ENCODE measurements around the gene RNGTT. TPM values are rescaled to one million over a fixed set of nuclear protein-coding genes. Genes with fewer than 3 reads are reported as not detected.

The RNGTT gene
- total RNA-seq, 3 donors from 2014 or later, result 8.4 to 11.6 (median 9.4) TPM

DNA sequence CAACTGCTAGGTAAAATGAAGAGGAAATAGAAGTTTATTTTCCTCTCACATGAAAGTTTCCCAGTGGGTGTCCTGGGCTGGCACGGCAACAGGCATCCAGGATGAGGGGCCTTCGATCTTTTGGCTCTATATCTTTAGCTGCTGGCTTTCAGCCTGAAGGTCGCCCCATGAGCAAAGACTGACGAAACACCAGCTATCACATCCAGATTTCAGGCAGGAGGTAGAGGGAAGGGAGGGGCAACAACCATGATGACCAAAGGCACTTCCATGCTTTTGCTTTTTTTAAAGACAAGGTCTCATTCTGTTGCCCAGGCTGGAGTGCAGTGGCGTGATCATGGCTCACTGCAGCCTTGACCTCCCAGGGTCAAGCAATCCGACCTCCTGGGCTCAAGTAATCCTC is 387.9 kb downstream of the RNGTT start:
- TF ChIP-seq, protein P1, sequence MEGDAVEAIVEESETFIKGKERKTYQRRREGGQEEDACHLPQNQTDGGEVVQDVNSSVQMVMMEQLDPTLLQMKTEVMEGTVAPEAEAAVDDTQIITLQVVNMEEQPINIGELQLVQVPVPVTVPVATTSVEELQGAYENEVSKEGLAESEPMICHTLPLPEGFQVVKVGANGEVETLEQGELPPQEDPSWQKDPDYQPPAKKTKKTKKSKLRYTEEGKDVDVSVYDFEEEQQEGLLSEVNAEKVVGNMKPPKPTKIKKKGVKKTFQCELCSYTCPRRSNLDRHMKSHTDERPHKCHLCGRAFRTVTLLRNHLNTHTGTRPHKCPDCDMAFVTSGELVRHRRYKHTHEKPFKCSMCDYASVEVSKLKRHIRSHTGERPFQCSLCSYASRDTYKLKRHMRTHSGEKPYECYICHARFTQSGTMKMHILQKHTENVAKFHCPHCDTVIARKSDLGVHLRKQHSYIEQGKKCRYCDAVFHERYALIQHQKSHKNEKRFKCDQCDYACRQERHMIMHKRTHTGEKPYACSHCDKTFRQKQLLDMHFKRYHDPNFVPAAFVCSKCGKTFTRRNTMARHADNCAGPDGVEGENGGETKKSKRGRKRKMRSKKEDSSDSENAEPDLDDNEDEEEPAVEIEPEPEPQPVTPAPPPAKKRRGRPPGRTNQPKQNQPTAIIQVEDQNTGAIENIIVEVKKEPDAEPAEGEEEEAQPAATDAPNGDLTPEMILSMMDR (IDR thresholded peaks at IDR 0.05), result no peak
- no peaks in the 10 kb centered on the region for H3K9me3 ChIP-seq
- H3K4me3 ChIP-seq, result no peak overlapping the region
- no peaks in the 10 kb centered on the region for H3K36me3 ChIP-seq (ENCODE audit: low read depth)
- peaks cover 8% of the 10 kb centered on the region for H3K4me1 ChIP-seq (ENCODE audit: low read depth)
- ATAC-seq (no peak), DNase-seq (no peak)
- intact Hi-C loops (cut with DNase I, micrococcal nuclease), result no loop called here

GRCh38 chr6:88574651-88575050 is 388.8 kb downstream of the RNGTT start:
- intact Hi-C loops (cut with DNase I, micrococcal nuclease), result no loop called here
- TF ChIP-seq, protein P1 (IDR thresholded peaks at IDR 0.05), result no peak
- Histone ChIP-seq H3K4me1 (ENCODE audit: low read depth) (peaks cover 8% of the 10 kb centered on the region), H3K9me3 (peaks cover 8% of the 10 kb centered on the region), H3K4me3 (no peak overlapping the region), H3K36me3 (ENCODE audit: low read depth) (no peaks in the 10 kb centered on the region)
- DNase-seq, result no peak
- no peak for ATAC-seq

GRCh38 chr6:88574031-88574430 is 389.4 kb downstream of the RNGTT start:
- intact Hi-C loops (cut with DNase I, micrococcal nuclease), result no loop called here
- H3K4me3 ChIP-seq, result no peak overlapping the region
- no peak for ATAC-seq
- no peak for DNase-seq
- peaks cover 8% of the 10 kb centered on the region for H3K9me3 ChIP-seq
- no peaks in the 10 kb centered on the region for H3K36me3 ChIP-seq (ENCODE audit: low read depth)
- peaks cover 8% of the 10 kb centered on the region for H3K4me1 ChIP-seq (ENCODE audit: low read depth)
- TF ChIP-seq, protein P1 (IDR thresholded peaks at IDR 0.05), result no peak

DNA sequence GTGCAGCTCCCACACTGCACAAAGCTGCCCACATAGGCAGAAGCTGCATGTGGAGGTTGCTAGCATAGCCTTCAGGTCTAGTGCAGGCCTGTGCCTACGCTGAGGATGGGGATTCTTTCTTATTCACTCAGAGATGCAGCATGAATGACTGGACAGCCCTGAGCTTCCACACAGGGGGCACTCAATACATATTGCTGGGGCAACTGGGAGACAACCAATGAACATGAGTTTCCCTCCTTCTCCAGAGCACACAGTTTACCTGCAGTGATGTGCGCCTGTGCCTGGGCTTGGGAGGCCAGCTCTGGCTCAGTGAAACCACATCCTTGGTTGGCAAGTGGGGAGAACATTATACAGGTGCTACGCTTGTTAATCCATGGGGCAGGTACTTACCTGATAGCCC is 389.9 kb downstream of the RNGTT start:
- ATAC-seq (no peak), DNase-seq (no peak)
- intact Hi-C loops (cut with DNase I, micrococcal nuclease), result no loop called here
- TF ChIP-seq, protein P1 (IDR thresholded peaks at IDR 0.05), result no peak
- Histone ChIP-seq H3K9me3 (peaks cover 8% of the 10 kb centered on the region), H3K36me3 (ENCODE audit: low read depth) (no peaks in the 10 kb centered on the region), H3K4me1 (ENCODE audit: low read depth) (peaks cover 8% of the 10 kb centered on the region), H3K4me3 (no peak overlapping the region)

- no peak for ATAC-seq
- H3K4me3 ChIP-seq, result no peak overlapping the region
- H3K9me3 ChIP-seq, result peaks cover 8% of the 10 kb centered on the region
- intact Hi-C loops (cut with DNase I, micrococcal nuclease), result no loop called here
- TF ChIP-seq, protein P1 (IDR thresholded peaks at IDR 0.05), result no peak
- DNase-seq, result no peak
- H3K4me1 ChIP-seq (ENCODE audit: low read depth), result peaks cover 8% of the 10 kb centered on the region
- no peaks in the 10 kb centered on the region for H3K36me3 ChIP-seq (ENCODE audit: low read depth)
These were observed 390.8 kb downstream of the RNGTT start for GRCh38 chr6:88572449-88573139.
